Measurements from ENCODE around the gene OR5A2. TPM values are rescaled to one million over a fixed set of nuclear protein-coding genes. Genes with fewer than 3 reads are reported as not detected.

The OR5A2 gene
- total RNA-seq, 1 experiment from 2014 or later: not detected

DNA sequence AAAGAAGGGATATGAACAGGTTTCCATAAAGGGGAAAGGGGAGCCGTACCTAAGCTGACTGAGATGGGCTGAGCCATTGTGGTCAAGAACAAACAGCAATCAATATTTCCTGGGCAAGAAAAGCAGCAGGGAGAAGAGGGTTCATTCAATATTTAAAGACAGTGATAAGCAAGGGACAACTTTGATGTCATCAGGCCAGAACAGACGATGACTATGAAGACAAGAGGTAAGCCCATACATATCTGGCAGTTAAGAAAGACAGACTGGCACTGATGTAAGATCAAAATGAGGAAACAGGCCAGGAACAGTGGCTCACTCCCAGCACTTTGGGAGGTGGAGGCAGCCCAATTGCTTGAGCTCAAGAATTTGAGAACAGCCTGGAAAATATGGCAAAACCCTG, 2.4 kb downstream of the OR5A2 start:
- Mint-ChIP-seq H3K27ac (ENCODE audit: low read depth, unreplicated experiment) (no peak overlapping the region), H3K36me3 (ENCODE audit: insufficient read depth, unreplicated experiment) (no peaks in the 10 kb centered on the region), H3K9me3 (ENCODE audit: unreplicated experiment) (no peaks in the 10 kb centered on the region), H3K4me3 (ENCODE audit: unreplicated experiment) (no peak overlapping the region), H3K4me1 (ENCODE audit: insufficient read depth, unreplicated experiment) (no peaks in the 10 kb centered on the region), H3K27me3 (ENCODE audit: insufficient read depth, unreplicated experiment) (peaks cover 41% of the 10 kb centered on the region)
- TF ChIP-seq, protein P1, sequence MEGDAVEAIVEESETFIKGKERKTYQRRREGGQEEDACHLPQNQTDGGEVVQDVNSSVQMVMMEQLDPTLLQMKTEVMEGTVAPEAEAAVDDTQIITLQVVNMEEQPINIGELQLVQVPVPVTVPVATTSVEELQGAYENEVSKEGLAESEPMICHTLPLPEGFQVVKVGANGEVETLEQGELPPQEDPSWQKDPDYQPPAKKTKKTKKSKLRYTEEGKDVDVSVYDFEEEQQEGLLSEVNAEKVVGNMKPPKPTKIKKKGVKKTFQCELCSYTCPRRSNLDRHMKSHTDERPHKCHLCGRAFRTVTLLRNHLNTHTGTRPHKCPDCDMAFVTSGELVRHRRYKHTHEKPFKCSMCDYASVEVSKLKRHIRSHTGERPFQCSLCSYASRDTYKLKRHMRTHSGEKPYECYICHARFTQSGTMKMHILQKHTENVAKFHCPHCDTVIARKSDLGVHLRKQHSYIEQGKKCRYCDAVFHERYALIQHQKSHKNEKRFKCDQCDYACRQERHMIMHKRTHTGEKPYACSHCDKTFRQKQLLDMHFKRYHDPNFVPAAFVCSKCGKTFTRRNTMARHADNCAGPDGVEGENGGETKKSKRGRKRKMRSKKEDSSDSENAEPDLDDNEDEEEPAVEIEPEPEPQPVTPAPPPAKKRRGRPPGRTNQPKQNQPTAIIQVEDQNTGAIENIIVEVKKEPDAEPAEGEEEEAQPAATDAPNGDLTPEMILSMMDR (IDR thresholded peaks at IDR 0.05; ENCODE audit: unreplicated experiment): no peak
- ChIA-PET CTCF (interaction anchor here (0.5 to 2.6 kb wide), 6 partner anchors 14 to 1044 kb away, joined by 3 to 16 read pairs (median 4); partner anchors contain the start of gene DTX4), POLR2A (no interaction called here)
- DNase-seq (ENCODE audit: unreplicated experiment): no peak
- BruUV-seq (replicated peaks): no TSS peak
- intact Hi-C loops (cut with micrococcal nuclease): no loop called here

DNA sequence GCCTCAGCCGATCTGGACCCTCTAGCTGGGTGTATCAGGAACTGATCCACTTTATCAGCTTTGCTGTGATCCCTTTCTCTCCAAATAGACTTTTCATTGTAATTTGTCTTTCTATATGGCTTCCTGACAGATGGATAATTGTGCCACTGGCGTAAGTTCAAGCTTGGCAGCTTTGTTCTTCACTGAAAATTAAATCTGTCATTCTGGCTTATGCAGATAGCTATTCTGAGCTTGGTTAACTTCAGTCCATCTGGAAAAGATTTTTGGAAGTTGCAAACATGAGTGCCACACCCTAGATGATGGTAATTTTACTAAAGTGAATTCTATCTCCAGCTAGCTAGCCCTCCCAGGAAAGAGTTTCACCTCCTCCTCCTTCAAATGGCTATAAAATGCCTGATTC, 8.1 kb downstream of the OR5A2 start:
- POLR2A ChIA-PET: no interaction called here
- no TSS peak for BruUV-seq (replicated peaks)
- Mint-ChIP-seq H3K27me3 (ENCODE audit: insufficient read depth, unreplicated experiment) (peaks cover 30% of the 10 kb centered on the region), H3K36me3 (ENCODE audit: insufficient read depth, unreplicated experiment) (no peaks in the 10 kb centered on the region), H3K9me3 (ENCODE audit: unreplicated experiment) (no peaks in the 10 kb centered on the region), H3K27ac (ENCODE audit: low read depth, unreplicated experiment) (no peak overlapping the region), H3K4me3 (ENCODE audit: unreplicated experiment) (no peak overlapping the region), H3K4me1 (ENCODE audit: insufficient read depth, unreplicated experiment) (no peaks in the 10 kb centered on the region)
- intact Hi-C loops (cut with micrococcal nuclease): no loop called here
- CTCF ChIA-PET: interaction anchor here (2.8 kb wide), 1 partner anchor 11 kb away, joined by 13 read pairs; no protein-coding TSS in a partner anchor
- TF ChIP-seq, protein P1 (IDR thresholded peaks at IDR 0.05; ENCODE audit: unreplicated experiment): no peak
- no peak for DNase-seq (ENCODE audit: unreplicated experiment)

DNA sequence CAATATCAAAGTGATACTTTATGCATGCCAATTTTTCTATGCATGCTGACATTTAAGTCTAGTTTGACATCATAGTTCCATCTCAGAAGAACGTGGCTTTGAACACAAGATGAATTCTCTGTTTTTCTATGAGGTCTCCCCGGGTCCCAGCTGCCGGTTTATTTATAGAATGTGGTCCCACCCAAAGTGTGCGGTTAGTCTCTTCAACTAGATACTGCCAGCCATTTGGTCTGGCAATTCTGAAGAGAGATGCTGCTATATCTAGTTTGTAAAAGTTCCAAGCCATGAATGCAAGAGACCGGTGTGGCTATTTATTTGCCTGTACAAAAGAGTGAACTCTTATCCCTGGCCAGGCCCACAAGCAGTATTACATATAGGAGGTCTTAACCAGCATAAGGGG, 9.2 kb downstream of the OR5A2 start:
- ChIA-PET CTCF (interaction anchor here (0.6 to 2.8 kb wide), 2 partner anchors 13 to 25 kb away, joined by 3 to 13 read pairs; no protein-coding TSS in a partner anchor), POLR2A (interaction anchor here (0.6 kb wide), 1 partner anchor 491 kb away, joined by 3 read pairs; no protein-coding TSS in a partner anchor)
- H3K4me1 Mint-ChIP-seq (ENCODE audit: insufficient read depth, unreplicated experiment): no peaks in the 10 kb centered on the region
- no TSS peak for BruUV-seq (replicated peaks)
- intact Hi-C loops (cut with micrococcal nuclease): no loop called here
- no peak overlapping the region for H3K4me3 Mint-ChIP-seq (ENCODE audit: unreplicated experiment)
- peaks cover 30% of the 10 kb centered on the region for H3K27me3 Mint-ChIP-seq (ENCODE audit: insufficient read depth, unreplicated experiment)
- H3K27ac Mint-ChIP-seq (ENCODE audit: low read depth, unreplicated experiment): no peak overlapping the region
- no peaks in the 10 kb centered on the region for H3K9me3 Mint-ChIP-seq (ENCODE audit: unreplicated experiment)
- H3K36me3 Mint-ChIP-seq (ENCODE audit: insufficient read depth, unreplicated experiment): no peaks in the 10 kb centered on the region
- DNase-seq (ENCODE audit: unreplicated experiment): no peak
- TF ChIP-seq, protein P1 (IDR thresholded peaks at IDR 0.05; ENCODE audit: unreplicated experiment): no peak

GRCh38 chr11:59416613-59417012, 9.6 kb downstream of the OR5A2 start:
- no peaks in the 10 kb centered on the region for H3K36me3 Mint-ChIP-seq (ENCODE audit: insufficient read depth, unreplicated experiment)

More at GRCh38 chr11:59416613-59417012, 9.6 kb downstream of the OR5A2 start:
- TF ChIP-seq, protein P1 (IDR thresholded peaks at IDR 0.05; ENCODE audit: unreplicated experiment): no peak
- ChIA-PET CTCF (interaction anchor here (2.8 kb wide), 1 partner anchor 13 kb away, joined by 13 read pairs; no protein-coding TSS in a partner anchor), POLR2A (no interaction called here)
- no peak for DNase-seq (ENCODE audit: unreplicated experiment)
- Mint-ChIP-seq H3K4me1 (ENCODE audit: insufficient read depth, unreplicated experiment) (no peaks in the 10 kb centered on the region), H3K27me3 (ENCODE audit: insufficient read depth, unreplicated experiment) (peaks cover 30% of the 10 kb centered on the region), H3K9me3 (ENCODE audit: unreplicated experiment) (no peaks in the 10 kb centered on the region), H3K27ac (ENCODE audit: low read depth, unreplicated experiment) (no peak overlapping the region), H3K4me3 (ENCODE audit: unreplicated experiment) (no peak overlapping the region)
- no TSS peak for BruUV-seq (replicated peaks)
- intact Hi-C loops (cut with micrococcal nuclease): no loop called here
